Stimulated activated CD4-positive, alpha-beta T cell treated with anti-CD3 and anti-CD28 coated beads, Interleukin-12 subunit alpha, Interleukin-12 subunit beta, amount 100 ng/mL, for 4 hours (primary cell): ENCODE measurements around the gene IGSF9B.

Experiments used
- DNase-seq: peaks from one replicate; pipeline ENCODE4 v3.0.0-alpha.2; 2020

IGSF9B gene

GRCh38 chr11:133918608-133919260, 38.0 kb downstream of the IGSF9B start:
- DNase-seq, result no peak

DNA sequence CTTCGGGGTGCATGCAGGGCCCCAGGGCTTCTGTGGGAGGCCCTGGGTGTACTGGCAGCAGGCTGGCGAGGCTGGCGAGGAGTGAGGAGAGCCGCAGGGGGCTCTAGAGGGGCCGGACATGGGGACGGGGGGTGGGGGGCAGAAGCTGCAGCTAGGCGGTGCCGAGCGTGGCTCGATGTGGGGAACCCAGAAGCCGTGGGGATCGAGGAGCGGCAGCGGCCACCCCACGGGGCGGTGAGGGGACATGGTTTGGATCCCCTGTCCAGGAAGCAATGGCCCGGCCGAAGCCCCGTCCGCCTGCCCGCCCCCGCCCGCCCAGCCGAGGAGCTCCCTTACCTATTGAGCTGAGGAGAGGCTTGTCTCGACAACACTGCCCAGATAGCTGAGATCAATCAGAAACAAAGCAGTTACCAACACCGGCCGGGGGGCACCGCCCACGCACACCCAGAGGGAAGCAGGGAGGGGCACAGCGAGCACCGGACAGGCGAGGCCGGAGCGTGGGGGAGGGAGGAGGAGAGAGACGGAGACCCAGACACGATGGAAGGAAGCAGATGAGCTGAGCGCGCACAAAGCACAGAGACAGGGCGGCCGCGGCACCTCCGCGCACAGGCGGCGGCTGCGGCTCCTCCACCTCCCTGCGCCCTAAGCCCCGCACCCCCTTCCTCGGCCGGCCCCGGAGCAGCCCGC, 38.7 kb downstream of the IGSF9B start:
- DNase-seq, result no peak

DNA sequence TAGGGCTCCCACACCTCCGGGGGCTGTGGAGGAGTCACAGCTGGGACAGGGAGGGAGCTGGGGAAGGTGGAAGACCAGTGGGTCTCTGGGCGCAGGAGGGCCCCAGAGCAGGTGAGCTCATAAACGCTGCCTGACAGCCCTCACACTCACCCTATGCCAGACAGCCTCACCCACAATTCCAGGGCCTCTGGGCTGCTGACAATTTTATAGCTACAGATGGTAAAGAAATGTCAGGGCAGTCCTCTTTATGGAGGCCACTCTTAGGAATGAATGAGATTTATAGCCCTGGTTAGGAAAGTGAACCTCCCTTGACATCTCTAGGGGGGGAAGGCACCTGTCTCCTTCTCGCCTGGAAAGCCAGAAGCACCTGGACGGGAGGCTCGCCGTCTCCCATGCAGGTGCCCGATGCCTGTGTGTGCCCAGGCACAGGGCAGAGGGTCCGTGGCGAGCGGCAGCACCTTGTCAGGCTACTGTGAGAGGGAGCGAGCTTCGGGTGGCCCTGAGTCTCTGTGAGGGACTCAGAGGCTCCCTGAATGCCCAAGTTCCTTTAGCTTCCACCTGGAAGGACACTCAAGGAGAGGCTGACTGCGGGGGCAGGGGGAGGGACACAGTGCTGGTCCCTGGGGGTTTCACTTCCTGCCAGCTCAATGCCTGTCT, 39.9 kb downstream of the IGSF9B start:
- no peak for DNase-seq

GRCh38 chr11:133913761-133914160, 43.0 kb downstream of the IGSF9B start:
- no peak for DNase-seq

DNA sequence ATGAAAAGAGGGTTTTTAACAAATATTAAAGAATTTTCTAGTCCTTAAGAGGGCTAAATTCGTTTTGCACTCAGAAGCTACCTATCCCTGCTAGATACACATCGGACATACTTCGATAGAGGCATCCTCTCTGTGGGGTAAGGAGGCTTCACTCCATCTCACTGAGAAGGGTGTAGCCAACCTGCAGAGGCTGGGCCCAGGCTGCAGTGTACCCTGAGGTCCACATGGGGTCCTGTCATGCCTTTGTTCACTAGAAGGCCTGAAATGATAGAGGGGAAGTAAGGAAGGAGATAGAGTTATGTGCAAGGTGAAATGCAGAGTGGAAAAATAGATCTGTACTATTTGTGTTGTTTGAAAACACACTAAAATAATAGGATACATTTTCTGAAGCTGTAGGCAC, 45.6 kb downstream of the IGSF9B start:
- DNase-seq, result no peak

DNA sequence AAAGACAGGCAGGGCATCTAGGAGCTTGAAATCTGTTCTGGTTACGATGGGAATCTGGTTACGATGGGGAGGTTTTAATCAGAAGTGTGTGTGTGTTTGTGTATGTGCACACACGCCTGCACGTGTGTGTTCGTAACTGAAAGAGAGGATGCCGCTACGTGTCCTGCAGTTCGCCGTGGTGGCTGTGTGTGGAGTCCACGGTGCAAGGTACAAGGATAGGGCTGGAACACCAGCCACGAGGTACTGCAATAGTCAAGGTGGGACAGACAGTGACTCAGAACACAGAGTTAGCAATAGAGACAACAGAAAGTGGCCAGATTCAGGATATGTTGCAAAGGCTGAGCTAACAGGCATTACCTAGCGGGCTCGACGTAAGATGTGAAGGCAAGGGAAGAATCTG, 46.7 kb downstream of the IGSF9B start:
- no peak for DNase-seq

DNA sequence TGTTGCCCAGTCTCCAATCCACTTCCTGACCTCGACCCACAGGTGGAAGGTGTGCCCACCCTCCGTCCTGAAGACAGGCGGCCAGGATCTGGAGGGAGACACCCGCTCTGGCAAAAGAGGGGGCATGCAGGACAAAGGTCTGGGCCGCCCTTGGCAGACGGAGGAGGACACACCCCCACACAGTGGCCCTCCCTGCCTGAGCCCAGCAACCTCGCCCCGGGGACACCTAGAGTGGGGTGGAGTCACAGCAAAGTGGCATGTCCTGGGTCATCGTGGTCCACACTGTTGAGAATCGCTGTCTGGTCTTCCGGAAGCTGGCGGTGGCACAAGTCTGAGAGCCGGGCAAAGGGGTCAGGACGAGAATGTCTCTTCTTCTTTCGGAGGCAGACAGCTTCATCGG, 47.9 kb downstream of the IGSF9B start:
- DNase-seq, result no peak

- DNase-seq, result no peak
Observed at GRCh38 chr11:133907841-133908241, 48.9 kb downstream of the IGSF9B start.

DNA sequence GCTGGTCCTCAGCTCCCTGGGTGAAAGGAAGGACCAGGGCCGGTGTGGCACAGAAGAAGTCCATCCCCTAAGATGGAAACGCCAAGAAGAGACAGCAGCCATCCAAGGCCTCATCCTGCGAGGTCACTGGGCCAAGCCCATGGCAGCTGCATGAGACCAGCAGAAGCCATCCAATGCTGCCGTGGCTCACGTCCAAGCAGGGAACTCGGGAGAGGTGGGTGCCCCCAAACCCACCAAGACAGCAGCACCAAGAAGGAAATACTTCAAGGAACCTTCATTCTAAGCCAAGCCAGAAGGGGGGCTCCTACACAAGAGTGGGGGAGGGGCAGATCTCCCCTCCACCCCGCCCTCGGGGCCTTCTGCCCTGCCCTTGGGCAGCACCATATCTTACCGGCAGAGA, 49.6 kb downstream of the IGSF9B start:
- DNase-seq, result no peak

DNA sequence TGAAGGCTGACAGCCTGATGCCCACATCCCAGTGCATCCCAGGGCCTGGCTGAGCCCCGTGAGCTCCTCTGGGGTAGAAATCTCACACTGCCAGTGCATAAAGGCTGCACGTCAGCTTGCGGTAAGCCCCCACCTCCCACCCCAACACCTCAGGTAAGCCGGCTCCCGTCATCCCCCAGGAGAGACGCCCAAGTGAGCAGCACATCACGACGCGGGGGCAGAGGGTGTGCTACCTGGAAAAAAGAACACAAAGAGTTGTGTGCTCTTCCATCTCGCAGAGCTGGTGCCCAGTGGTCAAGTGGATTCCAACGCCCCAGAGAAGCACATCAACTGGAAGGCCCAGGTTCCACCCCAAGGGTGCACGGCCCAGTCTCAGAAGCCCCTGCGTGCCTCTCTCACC, 50.0 kb downstream of the IGSF9B start:
- no peak for DNase-seq

GRCh38 chr11:133906241-133906640, 50.5 kb downstream of the IGSF9B start:
- DNase-seq, result no peak

DNA sequence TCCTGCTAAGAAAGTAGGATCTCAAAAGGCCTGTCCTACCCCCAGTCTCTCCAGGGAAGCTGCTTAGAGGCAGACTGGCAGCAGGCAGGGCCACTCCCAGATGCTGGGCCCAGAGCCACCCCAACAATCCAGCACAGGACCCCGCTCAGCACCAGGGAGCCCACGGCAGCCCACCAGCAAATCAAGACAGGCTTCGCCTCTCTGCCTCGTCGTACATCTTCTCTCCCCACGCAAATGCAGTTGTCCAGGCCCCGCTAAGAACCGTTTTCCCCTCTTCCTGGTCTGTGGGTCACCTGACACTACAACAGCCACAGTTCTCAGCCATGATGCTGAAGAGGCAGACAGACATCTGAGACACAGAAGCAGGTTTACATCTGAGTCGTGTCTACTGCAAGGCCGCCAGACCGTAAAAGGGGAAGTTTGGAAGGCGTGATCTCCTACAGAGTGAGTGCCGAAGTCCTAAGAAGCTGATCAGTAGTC, 51.1 kb downstream of the IGSF9B start:
- DNase-seq, result no peak

DNA sequence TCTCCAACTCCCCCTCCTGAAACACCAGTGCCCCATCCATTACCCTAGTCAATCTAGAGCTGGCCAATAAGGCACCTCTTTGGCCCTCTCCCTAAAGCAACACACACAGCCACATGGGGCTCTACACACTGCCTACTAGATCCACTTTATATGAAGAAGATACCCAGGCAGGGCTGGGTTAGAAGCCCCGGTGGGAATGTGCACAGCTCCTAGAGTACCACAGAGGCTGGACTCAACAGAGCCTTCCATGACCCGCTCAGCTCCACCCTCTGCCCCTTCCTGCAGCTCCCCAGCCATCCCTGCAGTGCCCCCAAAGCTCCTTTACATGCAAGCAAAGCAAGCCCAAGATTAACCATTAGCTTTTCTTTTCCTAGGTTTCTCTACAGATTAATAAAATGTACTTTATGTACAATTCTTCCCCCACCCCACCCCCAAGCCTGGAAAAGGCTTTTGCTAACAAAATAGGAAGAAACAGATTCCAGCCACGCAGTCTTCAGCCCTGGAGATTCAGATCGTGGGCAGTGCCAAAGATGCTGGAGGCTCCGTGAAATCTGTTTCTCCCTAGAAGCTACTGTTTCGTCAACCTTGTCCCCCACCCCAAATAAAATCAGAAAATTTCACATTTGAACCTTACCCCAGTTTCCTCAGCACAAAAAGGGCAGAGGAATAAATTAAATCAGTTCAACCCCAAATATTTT, 51.8 kb downstream of the IGSF9B start:
- DNase-seq, result no peak

DNA sequence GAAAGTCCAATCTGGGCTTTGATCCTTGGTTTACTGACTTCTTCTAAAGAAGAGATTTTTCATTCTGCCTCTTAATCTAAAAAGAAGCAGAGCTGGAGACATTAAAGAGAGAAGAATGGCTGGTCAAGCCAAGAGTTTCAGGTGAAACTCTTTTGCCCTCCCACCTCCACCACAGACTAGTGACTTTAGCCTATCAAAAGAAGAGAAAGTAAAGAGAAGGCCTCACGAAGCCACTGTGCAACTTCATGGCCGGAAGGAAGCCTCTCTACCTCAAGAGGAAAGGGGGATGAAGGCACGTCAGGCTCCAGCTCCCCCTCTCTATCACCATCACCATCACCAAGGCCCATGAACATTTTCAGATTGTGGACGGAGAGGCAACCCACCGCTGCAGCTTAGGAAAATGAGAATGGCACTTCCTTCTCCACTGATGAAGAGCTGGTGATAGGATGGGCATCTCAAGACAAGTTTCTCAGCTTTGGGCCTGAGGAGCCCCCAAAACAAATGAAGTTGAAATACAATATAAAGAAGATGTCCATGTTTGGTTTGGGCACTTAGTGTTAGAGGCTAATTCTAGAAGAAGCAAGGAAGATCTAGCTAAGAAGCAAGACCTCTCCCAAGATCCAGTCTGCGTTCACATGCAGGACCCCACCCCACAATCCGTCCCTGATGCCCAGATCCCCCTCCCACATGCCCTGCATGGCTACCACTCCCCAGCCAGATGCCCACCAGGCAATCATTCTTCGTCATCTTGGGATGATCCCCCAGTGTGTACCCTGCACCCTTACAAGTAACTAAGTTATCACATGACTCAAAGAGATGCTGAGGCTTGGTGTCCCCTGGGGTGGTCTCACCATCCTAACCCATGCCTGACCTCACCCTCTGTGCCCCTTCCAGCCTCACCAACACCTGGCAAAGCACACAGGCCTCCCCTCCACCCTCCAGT, 52.6 kb downstream of the IGSF9B start:
- no peak for DNase-seq

DNA sequence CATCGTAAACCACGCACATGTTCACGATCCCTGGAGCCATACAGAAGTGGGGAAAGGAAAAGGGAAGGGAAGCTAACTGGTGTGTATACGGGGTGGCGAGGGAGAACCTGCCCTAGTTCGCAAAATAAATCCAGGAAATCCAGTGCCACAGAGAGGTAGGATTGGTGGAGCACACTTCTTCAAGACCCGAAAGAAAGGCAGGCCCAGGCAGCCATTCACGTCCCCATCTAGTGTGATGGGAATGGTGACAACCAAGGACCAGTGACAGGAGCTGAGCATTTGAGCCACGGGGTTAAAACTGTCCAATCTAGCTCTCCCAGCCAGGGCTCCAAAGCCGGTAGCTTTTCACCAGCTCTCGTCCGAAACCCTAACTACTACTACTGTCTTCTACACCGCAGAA, 53.7 kb downstream of the IGSF9B start:
- no peak for DNase-seq

GRCh38 chr11:133902506-133902905, 54.3 kb downstream of the IGSF9B start:
- DNase-seq, result no peak

DNA sequence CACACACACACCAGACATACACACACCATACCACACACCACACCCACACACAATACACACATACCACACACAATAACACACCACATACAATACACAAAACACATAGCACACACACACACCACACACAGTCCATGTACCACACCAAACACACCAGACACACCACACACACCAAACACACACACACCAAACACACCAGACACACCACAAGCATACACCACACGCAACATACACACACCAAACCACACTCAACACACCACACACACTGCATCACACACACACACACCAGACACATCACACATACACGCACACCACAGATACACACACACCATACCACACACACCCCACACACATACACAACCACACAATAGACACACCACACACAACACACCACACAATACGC, 54.8 kb downstream of the IGSF9B start:
- no peak for DNase-seq

- no peak for DNase-seq
Observed at GRCh38 chr11:133901316-133901715, 55.5 kb downstream of the IGSF9B start.

- no peak for DNase-seq
Observed at GRCh38 chr11:133900176-133901105, 56.3 kb downstream of the IGSF9B start.

GRCh38 chr11:133898770-133899115, 58.0 kb downstream of the IGSF9B start:
- DNase-seq, result no peak

GRCh38 chr11:133898031-133898769, 58.6 kb downstream of the IGSF9B start:
- DNase-seq, result no peak
